NCI-H446 treated with DMSO at 0.1 percent for 48 hours (cell line): ENCODE data around the gene PRSS50.

Source experiments
- DNase-seq: peaks from one replicate; lab custom pipeline; 2025; lab: John Stamatoyannopoulos, UW

Gene PRSS50

DNA sequence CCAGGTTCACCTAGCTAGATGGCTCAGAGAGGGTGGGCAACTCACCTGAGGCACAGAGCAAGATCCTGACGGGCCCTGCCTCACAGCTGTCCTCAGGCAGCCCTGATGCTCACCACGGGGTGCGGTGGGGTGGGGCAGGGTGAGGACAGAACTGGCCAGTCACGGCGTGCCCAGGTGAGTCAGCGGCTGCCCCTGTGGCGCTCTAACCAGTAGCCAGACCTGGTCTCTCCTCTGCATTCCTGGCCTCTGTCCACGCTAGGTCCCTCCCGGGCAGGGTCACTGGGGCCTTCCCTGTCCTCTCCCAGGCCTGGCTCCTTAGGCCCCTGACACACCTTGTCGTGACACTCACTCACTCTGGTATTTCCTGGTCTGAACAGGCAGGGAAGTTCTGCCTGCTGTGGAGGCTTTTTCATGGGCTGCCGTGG, 25.1 kb downstream of the PRSS50 start:
- no peak for DNase-seq

DNA sequence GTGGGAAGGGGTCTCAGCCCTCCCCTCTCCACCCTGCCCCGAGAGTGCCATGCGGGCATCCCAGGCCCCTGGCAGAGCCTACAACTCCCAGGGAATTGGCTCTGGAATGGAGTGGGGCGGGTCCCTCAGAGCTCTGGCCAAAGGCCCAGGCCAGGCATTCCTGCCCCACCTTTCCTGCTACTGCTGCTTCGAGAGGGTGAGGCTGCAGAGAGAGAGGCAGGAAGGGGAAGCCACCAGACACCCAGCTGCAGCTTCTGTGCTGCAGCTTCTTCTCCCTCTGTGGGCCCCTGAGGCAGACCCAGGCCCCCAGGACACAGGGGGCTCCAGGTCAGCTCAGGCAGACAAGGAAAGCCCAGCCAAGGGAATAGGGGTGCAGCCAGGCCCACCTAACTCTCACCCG, 26.9 kb downstream of the PRSS50 start:
- no peak for DNase-seq

DNA sequence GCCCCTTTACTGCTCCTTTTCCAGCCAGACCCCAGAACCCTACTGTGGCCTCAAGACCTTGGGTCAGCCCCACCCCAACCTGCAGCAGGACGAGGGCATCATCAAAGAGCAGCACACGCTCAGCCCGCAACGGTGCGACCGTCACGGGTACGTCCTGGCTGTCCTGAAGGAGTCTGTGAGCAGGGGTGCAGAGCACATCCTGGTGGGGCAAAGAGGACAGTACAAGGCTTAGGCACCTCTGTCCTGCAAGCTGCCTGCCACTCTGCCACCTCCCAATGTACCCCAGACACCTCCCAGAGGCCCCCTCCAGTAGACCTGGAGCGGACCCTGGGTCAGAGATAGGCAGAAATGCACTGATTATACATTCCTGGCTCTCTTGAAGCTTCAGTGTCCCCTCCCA, 32.2 kb downstream of the PRSS50 start:
- no peak for DNase-seq

DNA sequence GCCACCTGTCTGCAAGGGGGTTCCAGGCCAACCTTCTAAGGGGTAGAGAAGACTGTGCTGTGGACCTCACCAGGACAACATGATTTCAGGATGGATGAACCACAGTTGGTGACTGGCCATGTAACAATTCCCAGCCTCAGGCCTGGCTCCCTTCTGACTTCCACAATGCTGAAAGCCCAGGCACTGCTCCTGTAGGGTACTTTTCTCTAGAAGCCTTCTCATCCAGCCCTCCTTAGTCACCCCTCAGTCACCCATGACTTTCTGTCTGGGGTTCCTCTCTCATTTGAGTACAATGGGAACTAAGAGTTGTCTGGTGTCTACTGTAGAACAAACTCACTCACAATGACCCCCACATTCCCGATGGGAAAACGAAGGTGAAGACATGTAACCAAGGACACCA, 32.8 kb downstream of the PRSS50 start:
- DNase-seq, result no peak

DNA sequence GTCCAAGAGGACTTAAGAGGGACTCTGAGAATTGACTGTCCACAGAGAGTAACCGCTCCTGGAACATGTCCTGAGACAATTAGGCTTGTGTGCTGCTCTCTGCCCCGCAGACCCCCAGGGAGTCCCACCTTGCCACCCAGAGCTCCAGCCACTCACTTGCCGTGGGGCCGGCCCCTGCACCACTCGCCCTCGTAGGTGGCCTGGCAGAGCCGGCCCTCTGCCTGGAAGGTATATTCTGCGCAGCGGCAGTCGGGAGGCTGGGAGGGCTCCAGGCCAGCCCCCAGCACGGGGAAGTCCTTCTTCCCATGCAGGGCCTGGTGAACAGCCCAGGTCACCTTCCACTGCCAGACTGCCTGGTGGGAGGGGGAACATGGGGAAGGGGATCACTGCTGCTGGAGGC, 34.7 kb downstream of the PRSS50 start:
- no peak for DNase-seq

DNA sequence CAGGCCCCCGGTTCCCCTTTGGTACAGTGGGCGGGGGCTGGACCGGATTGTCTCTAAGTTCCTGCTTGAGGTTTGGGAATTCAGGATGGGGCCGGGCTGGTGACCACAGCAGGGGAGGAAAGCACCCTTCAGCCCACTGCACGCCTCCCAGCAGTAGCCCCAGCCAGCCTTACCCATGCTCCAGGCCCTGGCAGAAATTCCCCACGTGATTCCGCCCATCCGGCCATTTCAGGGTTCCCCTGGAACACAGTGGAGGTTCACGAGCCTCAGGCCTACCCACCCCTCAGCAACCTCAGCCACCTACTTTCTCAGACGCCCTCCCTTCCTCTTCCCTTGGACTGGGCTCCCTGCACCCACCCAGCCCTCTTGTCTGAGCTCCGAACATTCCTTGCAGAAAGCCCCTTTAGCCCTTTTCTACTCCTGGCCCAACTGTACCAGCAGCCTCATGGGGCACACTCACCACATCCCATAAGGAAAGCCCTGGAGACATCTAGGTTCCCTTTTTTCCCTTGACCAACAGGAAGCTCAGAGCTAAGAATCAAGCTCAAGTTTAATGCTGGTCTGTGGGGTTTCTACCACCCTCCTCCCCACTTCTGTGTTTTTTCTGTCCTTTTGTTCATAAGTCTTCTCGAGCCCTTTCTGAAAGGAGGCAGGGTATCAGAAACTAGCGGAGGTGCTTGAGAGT, 35.7 kb downstream of the PRSS50 start:
- DNase-seq, result no peak

DNA sequence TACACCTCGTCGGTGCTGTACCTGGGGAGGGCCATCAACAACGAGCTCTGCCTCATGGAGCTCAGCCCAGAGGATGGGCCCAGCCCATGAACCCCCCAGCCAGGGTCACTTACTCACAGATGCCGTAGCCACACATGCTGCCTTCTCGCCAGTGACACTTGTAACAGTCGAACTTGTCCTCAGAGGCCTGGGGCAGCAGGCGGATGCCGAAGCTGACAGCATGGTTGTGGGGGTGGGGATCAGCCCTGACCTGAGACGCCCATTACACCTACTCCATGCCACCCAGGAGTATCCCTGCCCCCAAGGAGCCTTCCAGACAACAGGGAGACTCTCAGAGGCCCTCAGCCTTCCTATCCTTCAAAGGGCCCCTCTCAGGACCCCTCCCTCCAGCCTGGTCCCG, 36.3 kb downstream of the PRSS50 start:
- DNase-seq, result no peak

DNA sequence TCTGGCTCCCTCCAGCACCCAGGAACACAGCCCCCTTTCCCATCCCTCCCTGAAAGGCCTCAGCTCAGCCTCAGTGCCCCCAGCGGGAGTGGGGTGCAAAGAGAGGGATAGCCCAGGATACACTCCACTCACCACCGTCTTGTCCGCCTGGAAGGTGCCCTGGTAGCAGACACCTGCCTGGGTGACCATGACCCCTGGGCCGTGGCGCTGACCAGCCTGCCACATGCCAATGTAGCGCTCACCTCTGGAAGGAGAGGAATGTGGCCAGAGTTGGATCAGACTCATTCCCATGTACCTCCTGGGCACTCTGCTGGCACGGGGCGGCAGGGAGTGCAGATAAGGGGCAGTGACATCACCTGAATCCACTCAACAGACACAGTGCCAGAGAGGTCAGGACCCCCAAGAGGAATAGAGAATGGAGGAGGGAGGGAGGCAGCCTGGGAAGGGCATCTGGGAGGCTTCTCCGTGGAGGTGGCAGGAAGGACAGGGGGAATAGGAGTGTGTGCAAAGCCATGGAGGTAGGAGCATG, 37.3 kb downstream of the PRSS50 start:
- no peak for DNase-seq

DNA sequence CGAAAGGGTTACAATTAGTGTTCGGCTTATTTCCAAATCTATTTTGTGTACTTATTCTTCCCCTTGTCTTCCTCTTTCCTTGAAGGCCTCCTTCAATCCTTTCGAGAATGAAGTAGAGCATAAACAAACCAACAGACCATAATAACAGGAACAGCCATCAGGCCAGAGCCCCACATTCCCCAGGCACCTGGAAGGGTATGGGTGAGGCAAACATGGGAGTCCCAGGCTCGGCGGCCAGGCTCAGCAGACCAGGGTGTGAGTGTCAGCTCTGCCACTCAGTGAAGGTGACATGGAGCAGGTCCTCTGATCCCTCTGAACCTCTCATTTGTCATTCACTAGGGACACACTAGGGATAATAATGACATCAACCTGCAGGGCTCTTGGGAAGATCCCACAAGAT, 38.0 kb downstream of the PRSS50 start:
- no peak for DNase-seq

DNA sequence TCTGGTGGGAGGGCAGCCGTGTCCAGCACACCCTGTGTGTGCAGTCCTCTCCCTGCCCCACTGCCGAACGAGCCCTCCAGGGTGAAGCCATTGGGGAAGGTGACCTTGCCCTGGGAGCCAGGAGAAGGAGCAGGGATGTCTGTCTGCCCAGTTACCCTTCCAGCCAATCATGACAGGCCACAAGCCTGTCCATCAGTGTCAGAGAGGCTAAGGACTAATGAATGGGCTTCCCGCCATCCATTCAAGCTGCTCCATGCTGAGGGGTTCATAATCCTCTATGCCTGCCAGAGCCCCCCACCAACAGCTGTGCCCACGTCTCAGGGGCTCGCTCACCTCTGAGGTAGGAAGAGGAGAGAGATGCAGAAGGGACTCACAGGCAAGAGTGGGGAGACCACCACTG, 39.4 kb downstream of the PRSS50 start:
- no peak for DNase-seq

DNA sequence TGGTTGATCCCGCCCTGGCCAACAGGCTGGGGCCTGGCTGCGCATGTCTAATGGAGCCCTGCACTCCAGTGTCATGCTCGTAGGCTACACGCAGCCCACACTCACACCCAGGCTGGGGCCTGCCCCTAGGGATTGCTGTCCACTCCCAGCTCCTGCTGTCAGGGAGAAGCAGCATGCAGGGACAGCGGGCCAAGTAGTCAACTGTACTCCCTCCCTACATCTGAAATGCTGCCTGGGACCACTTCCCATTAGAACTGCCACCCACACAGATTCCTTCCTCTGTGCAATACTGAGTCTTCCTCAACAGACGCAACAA, 40.3 kb downstream of the PRSS50 start:
- no peak for DNase-seq

DNA sequence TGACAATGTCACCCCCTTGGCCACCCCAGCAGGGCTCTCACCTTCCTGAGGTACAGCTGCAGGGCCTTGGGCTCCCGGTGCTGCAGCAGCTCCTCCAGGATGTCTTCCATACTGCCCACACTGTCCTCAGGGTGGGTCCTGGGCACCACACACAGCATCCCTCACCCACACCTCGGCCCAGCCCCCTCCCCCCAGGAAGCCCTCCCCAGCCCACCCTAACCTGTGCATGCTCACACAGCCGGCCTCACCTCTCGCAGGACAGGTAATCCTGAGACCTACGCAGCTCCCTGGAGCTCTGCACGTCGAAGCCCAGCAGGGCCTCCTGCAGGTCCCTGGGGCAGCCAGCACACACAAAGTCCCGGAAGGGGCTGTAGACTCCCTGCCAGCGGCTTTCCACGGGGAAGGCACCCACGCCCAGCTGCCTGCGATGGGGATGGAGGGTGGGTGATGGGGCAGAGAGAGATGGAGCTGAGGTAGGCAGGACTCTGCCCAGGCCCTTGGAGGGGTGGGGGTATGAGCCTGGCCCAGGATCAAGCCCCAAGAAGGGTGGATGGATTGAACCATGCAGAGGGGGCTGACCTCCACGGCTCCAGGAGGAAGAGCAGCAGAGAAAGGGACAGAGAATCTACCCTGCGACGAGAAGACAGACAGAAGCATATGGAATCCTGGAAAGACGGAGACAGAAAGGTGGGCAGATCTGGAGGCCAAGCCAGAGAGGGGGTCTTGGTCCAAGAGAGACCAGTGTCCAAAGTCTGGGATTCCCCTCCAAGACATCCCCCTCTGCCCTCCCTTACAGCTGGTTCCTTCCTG, 40.9 kb downstream of the PRSS50 start:
- no peak for DNase-seq

DNA sequence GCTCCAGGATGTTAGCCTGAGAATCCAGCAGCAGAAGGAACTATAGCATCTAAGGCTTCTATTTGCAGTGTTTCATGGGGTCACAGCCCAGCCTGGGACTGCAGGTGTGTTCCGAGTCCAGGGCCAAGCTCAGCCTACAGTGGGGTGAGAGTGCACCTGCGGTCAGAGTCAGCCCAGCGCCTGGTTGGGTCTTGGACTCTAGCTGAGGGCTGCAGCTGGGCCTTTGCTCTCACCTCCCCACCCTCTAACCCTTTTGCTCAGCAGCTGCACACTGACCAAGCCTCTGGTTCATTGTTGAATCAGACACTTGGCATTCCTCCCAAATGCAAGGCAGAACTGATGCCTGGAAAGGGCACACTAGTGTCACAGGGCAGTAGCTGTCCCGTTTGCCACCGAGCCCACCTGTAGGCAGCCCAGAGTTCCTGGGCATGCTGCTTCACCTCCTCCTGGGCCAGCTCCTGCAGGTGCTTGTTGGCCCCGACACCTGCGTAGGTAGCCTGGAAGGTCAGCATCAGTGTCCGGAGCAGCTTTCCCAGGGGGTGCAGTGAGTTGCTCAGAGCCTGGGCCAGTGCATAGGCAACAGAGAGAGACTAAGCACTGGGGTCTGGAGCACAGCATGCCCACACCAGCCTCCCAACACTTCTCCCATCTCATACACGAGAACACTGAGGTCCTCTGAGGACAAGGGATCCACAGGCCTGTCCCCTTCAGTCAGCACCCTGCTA, 41.7 kb downstream of the PRSS50 start:
- DNase-seq, result no peak

DNA sequence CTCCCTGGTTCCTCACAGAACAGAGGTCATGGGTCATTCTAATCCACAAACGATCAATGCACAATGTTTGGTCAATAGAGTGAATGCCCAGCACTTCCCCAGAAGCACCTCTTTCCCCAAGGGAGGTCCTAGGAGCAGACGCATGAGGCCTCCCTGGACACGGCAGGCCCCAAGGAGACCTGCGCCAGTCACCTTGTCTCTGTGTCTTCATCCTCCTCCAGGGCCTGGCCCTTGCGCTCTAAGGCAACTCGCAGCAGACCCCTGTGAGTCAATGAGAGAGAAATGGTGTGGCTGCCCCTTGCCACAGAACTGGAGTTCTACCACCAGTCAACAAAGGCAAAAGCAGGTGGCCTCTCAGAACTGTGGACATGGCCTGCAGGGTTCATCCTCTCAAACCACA, 42.2 kb downstream of the PRSS50 start:
- DNase-seq, result no peak

DNA sequence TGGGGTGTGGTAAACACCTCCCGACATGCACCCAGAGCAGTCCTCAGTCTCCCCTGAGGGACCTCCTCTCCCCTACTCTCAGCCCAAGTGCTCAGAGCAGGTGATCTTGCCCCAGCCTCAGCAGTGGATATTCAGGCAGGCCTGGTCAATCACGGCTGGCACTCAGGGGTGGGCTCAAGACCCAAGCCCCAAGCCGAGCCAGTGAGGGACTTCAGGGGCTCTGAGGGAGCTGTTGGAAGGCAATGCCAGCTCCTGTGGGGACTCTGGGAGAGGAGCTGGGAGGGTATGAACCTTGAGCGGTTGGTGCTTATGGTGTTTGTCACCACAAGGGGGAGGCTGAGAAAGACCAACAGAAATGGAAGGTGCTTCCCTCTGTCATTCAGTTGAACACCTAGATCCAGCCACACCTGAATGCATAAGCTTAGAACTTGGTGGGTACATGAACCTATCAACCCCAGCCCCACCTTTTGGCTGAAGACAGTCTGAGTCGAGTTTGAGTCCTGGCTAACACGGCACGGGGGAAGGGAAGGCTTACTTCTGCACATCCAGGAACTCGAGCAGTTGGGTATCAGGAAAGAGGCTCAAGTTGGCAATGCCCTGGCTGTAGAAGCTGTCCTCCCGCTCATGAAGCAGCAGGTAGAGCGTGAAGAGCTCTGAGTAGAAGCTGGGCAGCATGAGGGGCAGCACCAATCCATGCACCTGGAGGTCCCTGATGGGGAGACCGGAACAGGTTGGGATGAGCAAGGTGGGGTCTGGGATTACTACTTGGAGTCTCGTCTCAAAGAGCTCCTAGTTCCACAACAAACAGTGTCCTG, 43.4 kb downstream of the PRSS50 start:
- DNase-seq, result no peak

DNA sequence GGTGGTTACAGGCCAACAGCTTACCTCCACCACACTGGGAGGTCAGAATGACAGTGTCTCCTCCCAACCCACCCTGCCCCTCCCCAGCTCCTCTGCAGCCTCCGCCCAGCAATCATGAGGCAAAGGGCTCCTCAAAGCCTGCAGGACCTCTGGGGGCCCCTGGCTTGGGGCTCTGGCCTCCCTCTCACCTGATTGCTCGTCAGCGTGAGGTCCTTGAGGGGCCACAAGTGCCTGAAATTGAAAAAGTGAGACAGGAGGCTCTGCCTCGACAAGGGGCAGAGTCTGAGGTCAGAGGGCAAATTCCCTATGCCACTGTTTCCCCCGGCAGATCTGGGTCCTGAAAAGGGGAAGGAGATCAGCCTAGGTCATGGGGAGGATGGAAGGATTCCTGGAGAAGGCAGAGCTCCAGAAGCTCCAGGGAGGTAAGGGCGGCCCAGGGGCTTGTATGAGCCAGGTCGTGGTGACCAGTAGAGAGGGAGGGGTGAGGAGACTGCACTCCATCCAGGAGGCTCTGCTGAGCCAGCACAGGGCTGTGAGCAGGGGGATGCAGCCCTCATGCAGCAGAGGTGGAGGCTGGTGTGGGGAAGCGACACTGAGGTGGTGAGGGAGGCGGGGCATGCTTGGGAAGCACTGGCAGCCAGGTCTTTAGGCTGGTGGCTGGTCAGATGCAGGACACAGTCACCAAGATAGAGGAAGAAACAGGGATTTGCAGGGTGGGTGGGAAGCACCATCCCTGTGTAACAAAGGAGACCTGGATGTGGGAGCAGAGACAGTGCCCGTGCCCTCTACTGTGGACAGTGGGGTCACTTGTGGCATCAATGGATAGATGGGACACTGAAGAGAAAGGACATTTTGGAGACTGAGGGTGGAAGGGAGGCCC, 44.3 kb downstream of the PRSS50 start:
- DNase-seq, result no peak

DNA sequence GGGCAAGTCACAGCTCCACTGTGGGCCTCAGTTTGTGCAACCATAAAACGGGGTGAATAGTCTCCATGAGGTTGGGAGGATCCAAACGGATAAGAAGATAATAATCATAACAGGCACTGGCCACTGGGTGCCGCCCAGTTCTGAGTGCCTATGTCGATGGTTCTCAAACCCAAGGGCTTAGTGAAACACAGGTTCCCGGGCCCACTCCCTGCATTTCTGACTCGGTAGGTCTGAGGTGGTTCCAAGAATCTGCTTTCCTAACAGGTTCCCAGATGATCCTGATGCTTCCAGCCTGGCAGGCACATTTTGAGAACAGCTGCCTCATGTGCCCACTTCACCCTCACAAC, 45.3 kb downstream of the PRSS50 start:
- DNase-seq, result no peak

DNA sequence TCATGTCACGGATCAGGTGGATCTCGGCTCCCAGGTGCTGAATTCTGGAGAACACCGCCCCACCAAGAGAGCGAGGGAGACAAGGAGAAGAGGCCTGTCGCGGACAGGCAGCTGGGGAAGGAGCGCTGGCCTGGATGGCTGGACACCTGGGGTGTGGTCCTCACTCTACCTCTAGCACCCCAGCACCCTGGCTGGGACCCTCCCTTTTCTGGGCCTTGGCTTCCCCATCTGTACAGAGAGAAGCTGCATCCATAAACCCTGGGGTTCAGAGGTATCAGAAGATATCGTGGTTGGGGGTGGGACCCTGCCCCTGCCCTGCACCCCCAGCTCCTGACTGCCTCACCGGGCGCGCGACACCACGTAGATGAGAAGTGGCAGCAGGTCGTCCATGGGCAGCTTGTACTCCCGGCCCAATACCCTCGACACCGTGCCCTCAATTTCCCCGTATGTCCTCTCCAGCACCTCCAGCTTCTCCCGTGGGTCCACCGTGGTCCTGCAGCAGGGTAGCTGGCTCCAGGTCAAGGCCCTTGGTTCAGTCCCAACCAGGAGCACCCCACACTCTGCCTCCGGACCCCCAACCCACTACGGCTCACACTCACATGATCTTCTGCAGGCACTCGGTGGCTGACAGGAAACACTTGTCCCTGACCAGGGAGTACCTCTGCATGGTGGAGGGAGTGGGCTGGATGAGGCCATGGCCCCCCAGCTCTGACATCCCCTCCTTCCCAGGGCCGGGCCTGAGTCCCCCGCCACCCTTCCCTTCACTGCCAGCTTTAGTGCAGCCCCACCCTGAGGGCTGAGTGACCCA, 45.9 kb downstream of the PRSS50 start:
- DNase-seq, result no peak

DNA sequence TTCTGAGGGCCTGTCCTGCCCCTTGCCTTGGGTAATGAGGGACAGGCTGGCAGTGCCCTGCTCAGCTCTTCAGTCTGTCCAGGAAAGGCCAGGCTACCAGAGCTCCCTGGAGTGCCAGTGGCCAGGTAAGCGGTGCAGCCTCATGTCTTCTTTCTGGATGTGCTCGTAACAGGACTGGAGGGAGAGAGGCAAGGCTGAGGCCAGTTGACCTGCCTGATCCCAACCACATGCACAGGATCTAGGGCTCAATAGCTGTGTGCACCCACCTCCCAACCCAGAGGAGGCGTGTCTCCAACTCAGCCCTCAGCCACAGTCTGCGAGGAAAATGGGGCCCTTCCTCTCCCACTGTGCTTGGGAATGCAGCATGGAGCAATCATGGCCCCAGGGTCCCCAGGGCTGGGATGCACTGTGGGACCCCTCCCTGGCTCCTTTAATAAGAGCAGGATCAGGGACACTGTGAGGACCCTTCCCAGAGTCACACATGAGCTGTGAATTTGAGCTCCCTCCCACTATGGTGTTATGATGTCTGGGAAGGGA, 46.7 kb downstream of the PRSS50 start:
- DNase-seq, result no peak
